Suprapubic skin (tissue), 4 donors: ENCODE results near the gene UTP25.

Experiments
- POLR2A ChIP-seq, 2 donors: fragments of 450-650 bp; IDR thresholded peaks; one replicate each; pipeline ENCODE4 v1.6.1; 2017; ENCODE audit warnings: antibody characterized with exemption in 2 of 2, mild to moderate bottlenecking in 2 of 2, moderate library complexity in 2 of 2
- POLR2AphosphoS5 ChIP-seq, 3 donors: sonication (generic); formaldehyde crosslinking; IDR thresholded peaks; one replicate each; pipeline ENCODE4 v1.6.1; 2017; ENCODE audit warnings: antibody characterized with exemption in 3 of 3
- TF ChIP-seq, protein P1 (sequence below), 2 donors: fragments of 200-600 bp in 1 of 2; fragments of 450-650 bp in 1 of 2; sonication (generic) in 1 of 2; IDR thresholded peaks; one replicate each; pipeline ENCODE4 v1.5.1; 2016 to 2019; ENCODE audit warnings: antibody characterized with exemption in 2 of 2, mild to moderate bottlenecking in 1 of 2, moderate library complexity in 1 of 2

DNA sequence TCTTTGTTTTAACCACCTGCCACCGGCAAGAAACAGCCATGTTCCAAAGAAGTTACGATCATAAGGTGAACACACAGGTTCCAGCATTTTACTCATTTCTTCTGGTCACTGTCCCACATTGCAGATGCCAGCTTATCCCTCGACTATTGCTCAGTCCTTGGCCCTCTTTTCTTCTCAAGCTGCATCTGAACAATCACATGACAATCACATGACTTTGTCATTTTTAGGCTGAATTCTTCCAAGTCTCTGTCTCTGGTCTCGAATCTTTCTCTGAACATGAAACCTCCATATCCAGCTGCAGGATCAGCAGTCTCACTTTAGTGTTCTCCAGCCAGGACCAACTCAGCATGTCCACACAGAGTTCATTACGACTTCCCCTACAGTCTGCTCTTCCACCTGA lies 53.8 kb downstream of the UTP25 start:
- no peak for TF ChIP-seq POLR2AphosphoS5 (IDR thresholded peaks at IDR 0.05)
- TF ChIP-seq, protein P1, sequence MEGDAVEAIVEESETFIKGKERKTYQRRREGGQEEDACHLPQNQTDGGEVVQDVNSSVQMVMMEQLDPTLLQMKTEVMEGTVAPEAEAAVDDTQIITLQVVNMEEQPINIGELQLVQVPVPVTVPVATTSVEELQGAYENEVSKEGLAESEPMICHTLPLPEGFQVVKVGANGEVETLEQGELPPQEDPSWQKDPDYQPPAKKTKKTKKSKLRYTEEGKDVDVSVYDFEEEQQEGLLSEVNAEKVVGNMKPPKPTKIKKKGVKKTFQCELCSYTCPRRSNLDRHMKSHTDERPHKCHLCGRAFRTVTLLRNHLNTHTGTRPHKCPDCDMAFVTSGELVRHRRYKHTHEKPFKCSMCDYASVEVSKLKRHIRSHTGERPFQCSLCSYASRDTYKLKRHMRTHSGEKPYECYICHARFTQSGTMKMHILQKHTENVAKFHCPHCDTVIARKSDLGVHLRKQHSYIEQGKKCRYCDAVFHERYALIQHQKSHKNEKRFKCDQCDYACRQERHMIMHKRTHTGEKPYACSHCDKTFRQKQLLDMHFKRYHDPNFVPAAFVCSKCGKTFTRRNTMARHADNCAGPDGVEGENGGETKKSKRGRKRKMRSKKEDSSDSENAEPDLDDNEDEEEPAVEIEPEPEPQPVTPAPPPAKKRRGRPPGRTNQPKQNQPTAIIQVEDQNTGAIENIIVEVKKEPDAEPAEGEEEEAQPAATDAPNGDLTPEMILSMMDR (IDR thresholded peaks at IDR 0.05) = no peak
- TF ChIP-seq POLR2A (IDR thresholded peaks at IDR 0.05) = no peak
